Stimulated activated CD8-positive, alpha-beta memory T cell treated with anti-CD3 and anti-CD28 coated beads, Interleukin-15, amount 100 ng/mL, for 4 hours (primary cell): Measurements from ENCODE around the gene NDUFB4.

Source experiments
- DNase-seq, 2 donors: peaks; one replicate each; pipeline ENCODE4 v3.0.0-alpha.2; 2020; ENCODE audit warnings: low read depth in 2 of 2

Gene NDUFB4

GRCh38 chr3:120596116-120596852 is at the start of gene NDUFB4:
TSS of gene NDUFB4 (plus strand) at chr3:120596336. CDS start at chr3:120596360, 24 bp downstream.
- peak; percentile 88 to 94 for DNase-seq

- no peak for DNase-seq
These were observed 45.6 kb upstream of the NDUFB4 start for GRCh38 chr3:120550546-120550945.

- no peak for DNase-seq
These were observed 43.7 kb upstream of the NDUFB4 start for GRCh38 chr3:120552184-120553172.

- DNase-seq: no peak
These were observed 41.1 kb upstream of the NDUFB4 start for GRCh38 chr3:120554812-120555606.

- no peak for DNase-seq
These were observed 40.3 kb upstream of the NDUFB4 start for GRCh38 chr3:120555657-120556509.

- DNase-seq: no peak
These were observed 39.0 kb upstream of the NDUFB4 start for GRCh38 chr3:120557115-120557514.

- DNase-seq: peak; percentile 55 to 67
These were observed 37.3 kb upstream of the NDUFB4 start for GRCh38 chr3:120558771-120559241.

- DNase-seq: no peak
These were observed 36.7 kb upstream of the NDUFB4 start for GRCh38 chr3:120559242-120560061.

GRCh38 chr3:120560304-120561250 is 35.6 kb upstream of the NDUFB4 start:
- no peak for DNase-seq

- DNase-seq: peak; percentile 14 to 45
These were observed 34.7 kb upstream of the NDUFB4 start for GRCh38 chr3:120561251-120562045.

- DNase-seq: no peak
These were observed 32.6 kb upstream of the NDUFB4 start for GRCh38 chr3:120563356-120564022.

- no peak for DNase-seq
These were observed 29.7 kb upstream of the NDUFB4 start for GRCh38 chr3:120566243-120566975.

GRCh38 chr3:120567370-120568201 is 28.6 kb upstream of the NDUFB4 start:
- no peak for DNase-seq

GRCh38 chr3:120568202-120568531 is 28.0 kb upstream of the NDUFB4 start:
- DNase-seq: no peak

GRCh38 chr3:120568598-120568997 is 27.5 kb upstream of the NDUFB4 start:
- no peak for DNase-seq
